Motor neuron (in vitro differentiated cells): Measurements from ENCODE around the gene RBM4B. TPM values are rescaled to one million over a fixed set of nuclear protein-coding genes. Genes with fewer than 3 reads are reported as not detected.
"Not testable (repeated sequence)": the region's sequence is repeated elsewhere in the genome, so short reads cannot be mapped to it uniquely, and the experiment has no call there.

Experiments
- ATAC-seq, 8 experiments: fragments of 200-7000 bp; cut with Tn5 transposase; replicated peaks in 6 of 8; 2 replicates each; pipeline ENCODE4 v1.8.0; 2021; ENCODE audit warnings: mild to moderate bottlenecking in 8 of 8, moderate library complexity in 8 of 8
- H3K27ac ChIP-seq, 2 donors: fragments of 250-450 bp; sonication (Bioruptor Pico); 2 replicates each; pipeline ENCODE4 v1.9.0; 2021; ENCODE audit warnings: antibody characterized with exemption in 2 of 2, mild to moderate bottlenecking in 2 of 2, moderate library complexity in 1 of 2
- H3K4me1 ChIP-seq, 2 donors: fragments of 250-450 bp; sonication (Bioruptor Pico); replicated peaks in 1 of 2; 2 replicates each; pipeline ENCODE4 v1.6.1; 2021; ENCODE audit warnings: antibody characterized with exemption in 2 of 2, mild to moderate bottlenecking in 2 of 2, moderate library complexity in 1 of 2
- H3K4me3 ChIP-seq, 5 donors: fragments of 250-450 bp; sonication (Bioruptor Pico); 2 replicates each; pipeline ENCODE4 v1.9.0; 2021; ENCODE audit warnings: antibody characterized with exemption in 5 of 5, mild to moderate bottlenecking in 5 of 5, moderate library complexity in 4 of 5
- WGBS, 10 experiments: fragments of 450-650 bp; shearing (Covaris generic); methylation state at CpG; one replicate each; pipeline ENCODE4 v1.0.0; 2022; 5-methylcytosine and 5-hydroxymethylcytosine counted together
- in situ Hi-C, 9 experiments: fragments of 400-800 bp; cut with MboI; loops; one replicate each; pipeline ENCODE4 v1.15.0; 2021; ENCODE audit warnings: low sequenced_read_pairs in 9 of 9, low pct_unique_long_range_greater_than_20kb in 2 of 9; ENCODE audit not compliant: unreplicated experiment in 9 of 9
- total RNA-seq, 8 experiments: library from RNA; unstranded; fragments of 300-600 nt; gene quantifications; 2 replicates each; pipeline versions ENCODE4 v1.2.3 to v1.2.4, GENCODE V29; 2022

RBM4B gene, protein sequence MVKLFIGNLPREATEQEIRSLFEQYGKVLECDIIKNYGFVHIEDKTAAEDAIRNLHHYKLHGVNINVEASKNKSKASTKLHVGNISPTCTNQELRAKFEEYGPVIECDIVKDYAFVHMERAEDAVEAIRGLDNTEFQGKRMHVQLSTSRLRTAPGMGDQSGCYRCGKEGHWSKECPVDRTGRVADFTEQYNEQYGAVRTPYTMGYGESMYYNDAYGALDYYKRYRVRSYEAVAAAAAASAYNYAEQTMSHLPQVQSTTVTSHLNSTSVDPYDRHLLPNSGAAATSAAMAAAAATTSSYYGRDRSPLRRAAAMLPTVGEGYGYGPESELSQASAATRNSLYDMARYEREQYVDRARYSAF
- 10 to 100 TPM; 14.9 to 59.5 (median 47.7) TPM for total RNA-seq

DNA sequence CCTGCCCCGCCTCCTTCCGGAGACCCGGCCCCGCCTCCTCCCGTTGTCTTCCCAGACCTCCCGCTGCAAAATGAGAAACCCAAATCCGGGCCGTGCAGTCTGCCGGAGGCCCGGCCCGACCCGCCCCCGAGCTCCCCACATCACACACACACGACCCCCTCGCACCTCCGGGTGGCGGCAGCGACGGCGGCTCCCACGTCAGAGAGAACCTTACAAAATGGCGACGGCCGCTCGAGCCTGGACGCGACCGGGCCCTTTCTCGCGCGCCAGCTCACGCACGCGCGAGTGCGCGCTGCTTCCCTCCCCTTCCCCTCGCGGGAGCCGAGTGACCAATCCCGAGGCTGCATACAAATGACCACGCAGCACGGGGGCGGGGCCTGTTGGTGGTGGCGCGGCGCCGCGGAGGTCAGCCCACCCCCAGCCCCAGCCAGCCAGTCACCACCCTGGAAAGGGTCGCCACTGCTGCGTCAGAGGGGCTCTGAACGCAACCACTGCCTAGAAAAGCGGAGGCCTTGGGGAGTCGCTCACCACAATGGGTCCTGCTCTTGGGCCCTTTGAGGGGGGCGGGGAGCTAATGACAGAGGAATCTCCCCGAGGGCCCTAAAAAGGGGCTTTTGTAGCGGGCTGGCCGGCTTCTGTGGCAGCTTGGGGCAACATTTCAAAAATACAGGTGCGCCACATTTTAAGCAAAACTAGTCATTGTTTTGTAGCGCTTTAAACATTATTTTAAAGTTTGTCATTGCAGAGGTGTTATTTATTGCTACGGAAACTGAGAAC, at the start of gene RBM4B:
Gene RBM4B, minus strand, starts transcription at position 289 of the 777 bp plus-strand sequence. CDS start 808 bp downstream, outside the sequence.
- Histone ChIP-seq H3K4me1 (peaks cover 31 to 37% of the 10 kb centered on the region in 2 donors), H3K4me3 (peak within 1 kb of the TSS; percentile 59 to 84 (median 69)), H3K27ac (peak within 1 kb of the TSS; percentile 97 to 99)
- WGBS, 10 experiments: 0 to 2% (median 0%) methylated on average over 2 to 7 of the region's 61 CpGs; no CpG with 5 or more reads in 2 of the 10 experiments
- ATAC-seq: peak; percentile 88 to 96 (median 92)
- in situ Hi-C loops: loop anchor here in 3 of 9 experiments (25.0 kb wide), 1 partner anchor 265 kb away; the partner anchor contains the start of gene NPAS4 (in 3 of the 3)

DNA sequence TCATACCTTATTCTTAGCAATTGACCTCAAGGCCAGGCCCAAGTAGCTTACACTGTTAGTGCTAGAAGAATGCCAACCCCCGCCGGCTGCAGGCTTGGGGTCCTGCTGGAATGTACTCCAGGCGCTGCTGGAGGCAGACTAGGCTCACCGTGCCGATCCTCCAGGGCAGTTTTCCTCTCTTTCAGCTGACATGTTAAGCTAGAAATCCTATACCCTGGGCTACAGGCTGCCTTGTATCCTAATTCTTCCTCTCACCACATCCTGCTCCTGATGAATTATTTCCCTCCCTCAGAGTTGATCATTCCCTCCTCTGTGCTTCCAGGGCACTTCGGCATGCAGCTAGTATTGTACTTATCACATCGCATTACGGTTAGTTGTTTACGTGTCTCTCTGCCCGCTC, 48.0 kb upstream of the RBM4B start:
- in situ Hi-C loops: no loop called here
- WGBS, 10 experiments: 44 to 88% (median 80%) methylated on average over 1 to 9 of the region's 10 CpGs

DNA sequence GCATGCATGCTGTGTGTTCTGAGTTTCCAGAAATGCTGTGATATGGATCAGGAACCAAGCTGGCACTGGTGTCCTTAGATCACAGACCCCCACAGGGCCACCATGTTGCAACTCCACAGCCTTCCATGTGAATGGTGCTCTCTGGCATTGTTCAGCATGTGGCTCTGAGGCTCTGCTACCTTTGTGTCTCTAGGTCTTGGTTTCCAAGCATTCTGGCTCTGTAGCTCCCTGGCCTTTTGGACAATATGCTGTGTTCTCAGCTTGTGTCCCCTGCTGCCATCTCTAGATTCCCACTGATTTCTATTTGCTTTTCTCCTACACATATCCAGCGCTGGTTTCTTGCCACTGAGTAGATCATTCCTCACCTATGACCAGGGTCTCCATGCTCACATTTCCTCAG, 47.4 kb upstream of the RBM4B start:
- peaks cover 22 to 30% of the 10 kb centered on the region in 2 donors for H3K4me1 ChIP-seq
- no peak for ATAC-seq
- in situ Hi-C loops: no loop called here
- no peak overlapping the region for H3K4me3 ChIP-seq
- no peak overlapping the region for H3K27ac ChIP-seq
- WGBS, 10 experiments: 80 to 100% (median 100%) methylated on average over 1 of the region's 1 CpG; no CpG with 5 or more reads in 4 of the 10 experiments

More for the DNA sequence above, 48.0 kb upstream of the RBM4B start:
- H3K27ac ChIP-seq: no peak overlapping the region
- no peak for ATAC-seq
- H3K4me3 ChIP-seq: no peak overlapping the region
- H3K4me1 ChIP-seq: peaks cover 22 to 25% of the 10 kb centered on the region in 2 donors

DNA sequence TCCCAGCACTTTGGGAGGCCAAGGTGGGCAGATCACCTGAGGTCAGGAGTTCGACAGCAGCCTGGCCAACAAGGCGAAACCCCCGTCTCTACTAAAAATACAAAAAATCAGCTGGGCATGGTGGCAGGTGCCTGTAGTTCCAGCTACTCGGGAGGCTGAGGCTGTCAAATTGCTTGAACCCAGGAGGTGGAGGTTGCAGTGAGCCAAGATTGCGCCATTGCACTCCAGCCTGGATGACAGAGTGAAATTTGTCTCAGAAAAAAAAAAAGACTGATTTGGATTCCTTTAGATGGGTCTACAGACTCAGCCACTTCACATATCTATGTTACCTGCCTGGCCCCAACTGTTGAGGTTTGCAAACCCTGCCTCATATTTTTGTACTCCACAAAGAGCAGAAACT, 46.5 kb upstream of the RBM4B start:
- peaks cover 19 to 28% of the 10 kb centered on the region in 2 donors for H3K4me1 ChIP-seq
- 60 to 100% (median 78%) methylated on average over 1 to 5 of the region's 5 CpGs; no CpG with 5 or more reads in 5 of the 10 experiments for WGBS, 10 experiments
- not testable (repeated sequence) for H3K27ac ChIP-seq, ATAC-seq, H3K4me3 ChIP-seq
- in situ Hi-C loops: loop anchor here in 1 of 9 experiments (25.0 kb wide), 1 partner anchor 88 kb away; no protein-coding TSS in a partner anchor

DNA sequence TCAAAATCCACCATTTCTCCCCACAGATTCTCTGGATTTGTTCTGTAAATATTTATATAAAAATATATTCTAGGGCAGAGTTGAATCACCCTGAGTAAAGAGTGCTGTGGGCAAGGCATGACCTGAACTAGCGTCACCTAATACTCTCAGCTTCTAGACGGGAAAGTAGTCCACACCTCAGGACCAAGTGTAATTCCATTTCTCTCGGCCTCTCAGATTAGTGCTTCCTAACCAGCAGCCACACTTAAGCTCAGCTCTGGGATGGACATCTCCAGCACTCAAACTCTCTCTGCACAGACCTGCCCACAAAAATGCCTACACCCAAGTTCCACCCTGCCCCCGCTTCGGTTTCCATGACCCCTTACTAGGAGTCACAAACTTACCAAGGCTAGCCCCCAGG, 46.0 kb upstream of the RBM4B start:
- WGBS, 10 experiments: 60 to 100% (median 90%) methylated on average over 1 to 5 of the region's 5 CpGs; no CpG with 5 or more reads in 3 of the 10 experiments
- peaks cover 14 to 23% of the 10 kb centered on the region in 2 donors for H3K4me1 ChIP-seq
- H3K27ac ChIP-seq: no peak overlapping the region
- ATAC-seq: peak in 2 of 8 experiments; percentile 6 to 10
- no peak overlapping the region for H3K4me3 ChIP-seq
- in situ Hi-C loops: loop anchor here in 1 of 9 experiments (25.0 kb wide), 1 partner anchor 89 kb away; no protein-coding TSS in a partner anchor

DNA sequence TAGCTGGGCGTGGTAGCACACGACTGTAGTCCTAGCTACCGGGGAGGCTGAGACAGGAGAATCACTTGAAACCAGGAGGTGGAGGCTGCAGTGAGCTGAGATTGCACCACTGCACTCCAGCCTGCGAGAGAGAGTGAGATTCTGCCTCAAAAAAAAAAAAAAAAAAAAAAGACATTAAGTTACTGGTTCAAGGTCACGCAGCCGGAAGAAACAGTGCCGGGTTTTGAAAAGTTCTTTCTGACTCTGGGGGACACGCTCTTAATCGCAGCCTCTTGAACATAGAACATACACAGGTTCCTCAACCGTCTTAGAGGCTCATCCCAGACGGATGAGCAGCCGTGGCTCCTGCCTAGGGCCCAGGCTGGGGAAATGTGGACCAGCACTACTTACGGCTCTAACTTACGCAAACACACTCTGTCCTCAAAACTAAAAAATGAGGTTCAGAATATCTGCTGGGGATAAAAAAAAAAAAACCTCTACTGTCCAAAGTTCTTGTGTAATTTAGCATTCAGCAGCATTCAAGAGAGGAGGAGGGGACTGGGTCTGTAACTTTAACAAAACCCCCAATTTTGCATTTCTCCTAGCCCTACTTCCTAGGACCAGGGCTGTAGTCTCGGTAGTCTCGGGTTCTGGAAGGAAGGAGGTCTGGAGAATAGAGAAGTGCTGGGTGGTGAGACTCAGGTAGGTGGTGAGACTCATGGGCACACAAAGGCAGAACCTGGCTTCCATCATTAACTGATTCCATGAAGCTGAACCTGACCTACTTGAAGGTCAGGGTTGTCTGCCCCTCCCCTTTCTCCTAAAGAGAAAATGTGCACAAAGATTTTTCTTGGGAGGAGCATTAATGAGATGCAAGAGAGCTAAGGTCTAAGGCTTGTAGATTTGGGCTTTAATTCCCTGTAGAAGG, 45.3 kb upstream of the RBM4B start:
- 75 to 100% (median 89%) methylated on average over 2 to 11 of the region's 16 CpGs; no CpG with 5 or more reads in 1 of the 10 experiments for WGBS, 10 experiments
- Histone ChIP-seq H3K27ac (no peak overlapping the region), H3K4me1 (peaks cover 14 to 21% of the 10 kb centered on the region in 2 donors), H3K4me3 (no peak overlapping the region)
- peak in 1 of 8 experiments; percentile 11 for ATAC-seq
- in situ Hi-C loops: loop anchor here in 1 of 9 experiments (25.0 kb wide), 1 partner anchor 89 kb away; no protein-coding TSS in a partner anchor

DNA sequence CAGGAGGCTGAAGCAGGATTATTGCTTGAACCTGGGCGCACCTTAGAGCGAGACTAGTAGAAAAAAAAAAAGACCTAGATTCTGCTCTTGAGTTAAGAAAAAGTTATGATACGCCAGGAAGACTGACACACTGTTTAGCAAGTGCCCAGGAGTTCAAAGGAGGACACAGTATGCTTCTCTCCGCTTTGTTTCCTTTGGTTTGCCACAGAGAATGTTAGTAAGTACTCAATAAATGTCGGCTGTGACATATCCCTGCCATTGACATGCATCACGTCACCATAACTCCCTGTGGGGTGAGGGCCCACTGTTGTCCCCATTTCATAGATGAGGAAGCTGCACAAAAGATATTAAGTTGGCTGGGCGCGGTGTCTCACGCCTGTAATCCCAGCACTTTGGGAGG, 44.3 kb upstream of the RBM4B start:
- in situ Hi-C loops: loop anchor here in 1 of 9 experiments (25.0 kb wide), 1 partner anchor 90 kb away; no protein-coding TSS in a partner anchor
- Histone ChIP-seq H3K4me1 (peaks cover 13 to 21% of the 10 kb centered on the region in 2 donors), H3K27ac (no peak overlapping the region), H3K4me3 (no peak overlapping the region)
- no peak for ATAC-seq
- 84 to 100% (median 99%) methylated on average over 1 to 8 of the region's 9 CpGs; no CpG with 5 or more reads in 4 of the 10 experiments for WGBS, 10 experiments

DNA sequence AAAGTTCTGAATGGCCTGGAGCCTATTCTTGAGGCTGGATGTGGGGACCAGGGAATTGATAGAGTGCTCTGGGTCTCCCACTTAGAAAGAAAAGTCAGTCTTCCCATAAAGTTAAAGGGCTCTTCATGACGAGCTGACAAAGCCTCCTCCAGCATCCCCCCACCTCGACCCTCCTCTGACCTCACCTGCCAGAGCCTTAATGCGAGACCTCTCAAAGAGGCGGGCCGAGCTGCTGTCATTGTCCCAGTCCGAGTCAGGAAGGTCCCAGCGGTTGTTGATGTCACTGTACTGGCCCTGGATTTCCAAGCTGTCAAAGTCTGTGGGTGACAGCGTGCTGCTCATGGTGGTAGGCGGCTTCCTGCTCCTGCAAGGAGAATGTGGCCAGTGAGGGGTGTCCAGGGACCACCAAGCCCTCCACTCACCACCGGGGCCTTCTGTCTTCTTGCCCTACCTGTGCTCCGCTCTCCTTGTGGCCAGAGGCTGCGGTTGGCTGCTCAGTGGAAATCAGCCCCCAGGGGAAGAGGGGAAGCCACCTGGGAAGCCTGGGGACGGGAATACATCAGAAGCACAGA, 43.3 kb upstream of the RBM4B start:
- Histone ChIP-seq H3K4me1 (peaks cover 4 to 13% of the 10 kb centered on the region in 2 donors), H3K4me3 (no peak overlapping the region), H3K27ac (no peak overlapping the region)
- WGBS, 10 experiments: 20 to 87% (median 80%) methylated on average over 1 to 7 of the region's 13 CpGs; no CpG with 5 or more reads in 7 of the 10 experiments
- ATAC-seq: no peak
- in situ Hi-C loops: loop anchor here in 1 of 9 experiments (25.0 kb wide), 1 partner anchor 91 kb away; no protein-coding TSS in a partner anchor

DNA sequence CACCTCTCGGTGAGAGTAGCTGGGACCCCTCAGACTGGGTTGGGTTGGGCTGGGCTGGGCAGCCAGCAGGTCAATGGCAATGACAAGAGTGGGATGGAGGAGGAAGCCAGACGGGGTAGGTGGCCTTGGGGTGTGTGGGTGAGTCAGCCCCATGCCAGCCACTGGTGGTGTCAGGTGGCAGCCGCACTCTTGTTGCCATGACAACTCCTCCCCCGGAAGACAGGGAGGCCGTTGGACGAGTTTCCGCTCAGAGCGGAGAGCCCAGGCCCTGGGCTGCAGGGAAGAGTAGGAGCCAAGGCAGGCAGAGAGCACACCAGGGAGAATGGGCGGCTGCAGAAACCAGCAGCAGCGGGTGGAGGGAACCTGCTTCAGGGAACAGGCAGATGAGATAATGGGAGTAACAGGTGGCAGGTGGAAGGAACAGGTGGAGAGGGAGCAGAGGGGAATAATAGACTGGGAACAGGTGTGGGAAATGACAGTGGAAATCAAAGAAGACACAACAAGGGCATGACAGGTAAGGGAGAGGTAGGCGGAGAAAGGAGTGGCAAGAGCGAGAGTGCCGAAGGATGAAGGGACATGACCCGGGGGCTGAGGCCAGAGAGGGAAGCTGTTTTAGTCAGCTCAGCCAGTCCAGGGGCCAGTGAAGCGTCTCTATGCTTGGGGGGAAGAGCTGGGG, 42.7 kb upstream of the RBM4B start:
- whole genome bisulfite sequencing, 10 experiments: 17 to 100% (median 76%) methylated on average over 1 to 10 of the region's 15 CpGs; no CpG with 5 or more reads in 1 of the 10 experiments
- ATAC-seq: peak in 7 of 8 experiments; percentile 31 to 95 (median 89)
- Histone ChIP-seq H3K4me1 (peaks cover 0 to 8% of the 10 kb centered on the region in 2 donors), H3K27ac (no peak overlapping the region), H3K4me3 (no peak overlapping the region)
- in situ Hi-C loops: loop anchor here in 1 of 9 experiments (25.0 kb wide), 1 partner anchor 92 kb away; no protein-coding TSS in a partner anchor

DNA sequence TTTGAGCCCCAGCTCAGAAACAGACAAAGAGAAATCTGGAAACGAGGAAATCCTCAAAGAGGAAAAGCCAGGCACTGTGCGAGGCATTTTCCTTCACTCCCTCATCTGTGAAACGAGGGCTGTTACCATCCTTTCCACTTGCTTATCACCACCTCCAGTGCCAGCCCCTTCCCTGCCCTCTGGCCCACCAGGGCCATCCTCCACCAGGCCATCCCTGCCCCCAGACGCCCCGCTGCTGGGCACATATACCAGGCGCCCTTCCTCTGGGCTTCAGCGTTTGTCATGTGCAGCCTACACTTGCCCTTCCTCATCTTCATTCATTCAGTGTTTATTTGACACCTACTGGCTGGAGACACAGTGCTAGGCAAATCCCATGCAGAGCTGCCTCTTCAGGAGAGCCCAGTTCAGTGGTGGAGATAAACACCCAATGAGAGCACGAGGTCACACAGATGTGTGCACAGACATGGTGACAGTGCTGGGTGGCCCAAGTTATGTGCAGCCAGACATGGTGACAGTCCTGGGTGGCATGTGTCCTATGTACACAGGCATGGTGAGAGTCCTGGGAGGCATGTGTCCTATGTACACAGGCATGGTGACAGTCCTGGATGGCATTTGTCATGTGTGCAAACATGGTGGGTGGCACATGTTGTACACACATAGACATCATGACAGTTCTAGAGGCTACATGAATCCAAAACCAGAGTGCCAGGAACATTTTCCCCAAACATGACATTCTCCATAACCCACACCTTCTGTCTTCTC, 41.6 kb upstream of the RBM4B start:
- 60 to 91% (median 72%) methylated on average over 1 to 5 of the region's 8 CpGs; no CpG with 5 or more reads in 6 of the 10 experiments for WGBS, 10 experiments
- no peak for ATAC-seq
- no peak overlapping the region for H3K27ac ChIP-seq
- in situ Hi-C loops: loop anchor here in 1 of 9 experiments (25.0 kb wide), 1 partner anchor 93 kb away; no protein-coding TSS in a partner anchor
- H3K4me3 ChIP-seq: no peak overlapping the region
- H3K4me1 ChIP-seq: peaks cover 0 to 8% of the 10 kb centered on the region in 2 donors
